Testis (tissue), 2 donors: Measurements from ENCODE around the gene AUTS2.

ENCODE experiments used
- CTCF ChIP-seq, 3 experiments: fragments of 450-650 bp in 2 of 3; fragments of 200-600 bp in 1 of 3; sonication (generic) in 1 of 3; IDR thresholded peaks; one replicate each; pipeline ENCODE4 v1.5.1; 2016 to 2019; ENCODE audit warnings: antibody characterized with exemption in 3 of 3, mild to moderate bottlenecking in 2 of 3, moderate library complexity in 1 of 3
- POLR2A ChIP-seq: fragments of 450-650 bp; IDR thresholded peaks from one replicate; pipeline ENCODE4 v1.6.1; 2017; ENCODE audit warnings: antibody characterized with exemption, mild to moderate bottlenecking, moderate library complexity

DNA sequence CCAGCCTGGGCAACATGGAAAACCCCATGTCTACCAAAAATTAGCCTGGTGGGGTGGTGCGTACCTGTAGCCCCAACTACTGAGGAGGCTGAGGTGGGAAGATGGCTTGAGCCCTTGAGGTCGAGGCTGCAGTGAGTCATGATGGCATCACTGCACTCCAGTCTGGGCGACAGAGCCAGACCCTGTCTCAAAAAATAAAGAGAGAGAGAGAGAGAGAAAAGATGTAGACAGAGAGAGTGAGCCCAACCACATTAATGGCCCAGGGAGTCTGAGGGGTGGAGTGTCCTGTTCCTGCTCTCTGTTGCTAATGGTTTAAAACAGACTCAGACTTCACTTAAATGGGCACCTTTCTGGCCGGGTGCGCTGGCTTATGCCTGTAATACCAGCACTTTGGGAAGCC is 1078.0 kb downstream of the AUTS2 start:
- TF ChIP-seq CTCF (IDR thresholded peaks at IDR 0.05) (no peak), POLR2A (no peak)
